Right hindlimb (tissue), 1 donor: ENCODE data around the gene ZNF484.
"Not testable (repeated sequence)": the region's sequence is repeated elsewhere in the genome, so short reads cannot be mapped to it uniquely, and the experiment has no call there.

Experiments used
- DNase-seq: peaks from one replicate; pipeline ENCODE4 v3.0.0-alpha.2; 2018

The ZNF484 gene

DNA sequence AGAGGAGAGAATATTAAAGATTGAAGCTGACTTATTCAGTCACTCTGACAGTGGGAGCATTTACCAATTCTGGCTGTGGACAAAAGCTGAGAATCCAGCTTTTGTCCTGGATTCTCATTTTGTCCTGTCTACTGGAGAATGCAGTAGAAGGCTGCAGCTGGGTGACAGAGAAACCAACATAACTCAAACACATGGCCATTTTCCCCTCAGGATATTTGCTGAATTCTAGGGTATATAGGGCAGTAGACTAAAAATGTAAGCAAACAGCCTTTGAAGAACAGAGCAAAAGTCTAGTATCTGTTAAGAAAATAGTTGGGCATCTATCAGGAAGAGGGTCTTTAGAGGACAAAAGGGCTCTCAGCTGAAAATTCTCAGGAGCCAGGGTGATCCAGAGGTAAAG is 20.6 kb downstream of the ZNF484 start:
- DNase-seq = no peak

DNA sequence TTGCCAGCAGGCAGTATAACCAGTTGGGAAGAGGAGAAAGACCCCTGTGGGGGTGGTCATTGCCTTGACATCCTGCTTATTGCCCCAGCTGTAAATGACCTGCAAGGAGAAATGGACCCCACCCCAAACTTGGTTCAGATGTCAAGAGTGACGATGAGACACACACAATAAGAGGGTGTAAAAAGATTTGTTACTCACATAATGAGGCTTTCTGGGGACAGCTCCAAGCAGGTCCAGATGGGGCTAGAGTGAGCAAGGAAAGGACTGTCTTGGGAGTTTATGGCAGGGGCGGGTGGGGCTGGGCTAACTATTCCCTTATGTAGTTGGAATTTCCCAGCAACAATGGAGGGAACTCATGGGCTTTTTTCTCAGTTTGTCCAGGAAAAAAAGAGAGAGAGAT is 24.1 kb downstream of the ZNF484 start:
- DNase-seq = no peak

DNA sequence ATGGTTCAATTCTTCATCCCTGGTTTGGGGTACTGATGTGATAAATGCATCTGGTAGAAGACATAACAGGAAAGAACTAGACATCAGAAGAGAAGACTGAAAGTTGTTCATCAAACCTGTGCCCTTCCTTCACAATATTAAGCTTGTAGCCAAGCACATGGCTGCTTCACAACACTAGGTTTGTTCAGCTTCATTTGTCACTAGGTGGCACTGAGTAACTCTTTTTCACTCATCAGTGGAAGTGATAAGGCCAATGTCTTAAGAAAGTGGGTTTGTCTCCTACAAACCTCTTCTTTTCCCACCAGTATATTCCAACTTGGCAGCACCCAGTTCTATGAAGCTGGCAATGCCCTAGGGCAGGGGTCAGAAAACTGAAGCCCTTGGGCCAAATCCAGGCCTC is 26.9 kb downstream of the ZNF484 start:
- DNase-seq = no peak

DNA sequence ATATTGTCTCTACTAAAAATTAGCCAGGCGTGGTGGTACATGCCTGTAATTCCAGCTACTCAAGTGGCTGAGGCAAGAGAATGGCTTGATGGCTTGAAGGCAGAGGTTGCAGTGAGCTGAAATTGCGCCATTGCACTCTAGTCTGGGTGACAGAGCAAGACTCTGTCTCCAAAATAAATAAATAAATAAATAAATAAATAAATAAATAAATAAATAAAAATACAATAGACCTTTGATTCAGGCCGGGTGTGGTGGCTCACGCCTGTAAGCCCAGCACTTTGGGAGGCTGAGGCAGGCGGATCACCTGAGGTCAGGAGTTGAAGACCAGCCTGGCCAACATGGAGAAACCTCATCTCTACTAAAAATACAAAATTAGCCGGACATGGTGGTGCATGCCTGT is 29.1 kb downstream of the ZNF484 start:
- DNase-seq = not testable (repeated sequence)

DNA sequence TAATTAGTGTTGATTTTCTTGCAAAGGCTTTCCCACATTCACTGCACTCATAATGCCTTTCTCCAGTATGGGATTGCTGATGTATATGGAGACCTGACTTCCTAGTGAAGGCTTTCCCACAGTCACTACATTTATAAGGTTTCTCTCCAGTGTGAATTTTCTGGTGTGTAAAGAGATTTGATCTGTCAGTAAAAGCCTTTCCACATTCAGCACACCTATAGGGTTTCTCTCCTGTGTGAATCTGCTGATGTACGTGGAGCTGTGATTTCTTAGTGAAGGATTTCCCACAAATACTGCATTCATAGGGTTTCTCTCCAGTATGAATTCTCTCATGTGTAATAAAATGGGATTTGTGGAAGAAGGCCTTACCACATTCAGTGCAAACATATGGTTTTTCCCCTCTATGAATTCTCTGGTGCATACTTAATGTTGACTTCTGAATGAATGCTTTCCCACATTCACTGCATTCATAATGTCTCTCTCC is 31.1 kb downstream of the ZNF484 start:
- no peak for DNase-seq

GRCh38 chr9:92838411-92838810 is 39.4 kb downstream of the ZNF484 start:
- not testable (repeated sequence) for DNase-seq

DNA sequence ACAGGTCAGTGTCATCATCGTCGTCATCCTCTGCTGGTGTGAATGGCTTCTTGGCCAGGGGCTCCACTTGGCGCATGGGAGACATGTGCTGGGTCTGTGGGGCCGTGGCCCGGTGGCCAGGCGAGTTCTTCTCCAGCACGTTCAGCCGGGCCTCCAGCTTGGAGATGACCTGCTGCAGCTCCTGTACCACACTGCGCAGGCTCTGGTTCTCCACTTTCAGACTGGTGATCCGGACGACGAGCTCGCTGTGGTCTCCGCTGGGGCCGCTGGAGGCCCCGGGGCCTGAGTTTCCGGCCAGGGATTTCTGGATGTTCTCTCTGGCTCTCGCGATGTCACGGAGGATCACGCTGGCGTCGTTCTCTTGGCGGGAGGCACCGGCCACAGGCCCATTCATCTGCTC is 40.6 kb downstream of the ZNF484 start:
- no peak for DNase-seq

DNA sequence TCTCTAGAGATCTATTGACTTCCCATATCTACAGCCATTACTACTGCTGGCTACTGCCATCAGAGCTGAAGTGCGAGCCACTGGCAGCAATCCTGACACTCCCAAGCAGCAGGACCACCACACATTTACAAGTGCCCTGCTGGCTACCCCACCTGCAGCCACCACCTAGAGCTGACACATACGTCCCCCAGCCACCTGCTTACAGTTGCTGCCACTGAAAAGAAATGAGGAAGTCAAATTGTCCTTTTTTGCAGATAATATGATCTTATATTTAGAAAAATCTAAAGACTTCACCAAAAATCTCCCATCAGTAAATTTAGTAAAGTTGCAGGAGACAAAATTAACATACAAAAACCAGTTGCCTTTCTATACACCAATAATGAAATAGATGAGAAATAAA is 48.4 kb downstream of the ZNF484 start:
- no peak for DNase-seq

DNA sequence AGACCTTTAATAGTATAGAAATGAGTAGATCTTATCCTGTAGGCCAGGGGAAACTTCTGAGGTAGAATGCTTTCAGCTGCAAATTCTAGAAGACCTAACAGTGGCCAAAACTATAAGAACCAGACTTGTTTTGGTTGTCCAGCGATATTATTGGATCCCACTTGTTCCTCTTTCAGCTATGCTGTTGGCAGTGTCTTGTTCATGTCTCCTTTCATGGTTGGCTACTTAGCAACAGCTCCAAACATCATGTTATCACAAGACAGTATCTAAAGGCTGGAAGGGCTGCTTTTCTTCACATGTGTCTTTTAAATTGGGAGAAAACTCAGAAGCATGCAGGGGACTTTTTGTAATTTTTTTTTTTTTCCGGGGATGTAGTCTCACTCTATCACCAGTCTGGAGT is 52.8 kb downstream of the ZNF484 start:
- not testable (repeated sequence) for DNase-seq

- DNase-seq = no peak
These were observed 56.9 kb downstream of the ZNF484 start for GRCh38 chr9:92820964-92821363.

- DNase-seq = not testable (repeated sequence)
These were observed 57.9 kb downstream of the ZNF484 start for GRCh38 chr9:92819898-92820297.

DNA sequence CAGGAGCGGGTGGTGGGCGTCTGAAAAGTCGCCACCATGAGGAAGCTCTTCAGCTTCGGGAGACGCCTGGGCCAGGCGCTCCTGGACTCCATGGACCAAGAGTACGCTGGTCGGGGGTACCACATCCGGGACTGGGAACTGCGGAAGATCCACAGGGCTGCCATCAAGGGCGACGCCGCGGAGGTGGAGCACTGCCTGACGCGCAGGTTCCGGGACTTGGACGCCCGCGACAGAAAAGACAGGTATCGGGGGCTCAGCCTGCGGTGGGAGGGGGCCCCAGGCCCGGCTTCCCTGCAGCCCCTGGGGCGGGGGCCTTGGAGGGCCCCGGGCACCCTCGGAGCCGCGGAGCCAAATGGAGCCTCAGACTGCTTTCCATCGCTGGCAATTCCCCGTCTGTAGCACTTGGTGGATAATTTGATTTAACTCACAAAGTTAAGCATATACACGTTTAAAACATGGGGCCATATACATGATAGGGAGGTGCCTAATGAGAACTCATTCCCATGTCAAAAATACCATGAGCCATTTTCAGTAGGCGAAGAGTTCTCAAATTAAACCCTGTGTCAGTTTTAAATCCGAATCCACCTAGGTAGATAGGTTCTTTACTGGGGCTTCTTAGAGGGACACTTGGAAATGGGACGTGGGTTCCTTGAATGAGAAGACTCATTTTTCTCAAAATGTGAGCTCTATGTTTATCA is 68.1 kb downstream of the ZNF484 start:
- not testable (repeated sequence) for DNase-seq

DNA sequence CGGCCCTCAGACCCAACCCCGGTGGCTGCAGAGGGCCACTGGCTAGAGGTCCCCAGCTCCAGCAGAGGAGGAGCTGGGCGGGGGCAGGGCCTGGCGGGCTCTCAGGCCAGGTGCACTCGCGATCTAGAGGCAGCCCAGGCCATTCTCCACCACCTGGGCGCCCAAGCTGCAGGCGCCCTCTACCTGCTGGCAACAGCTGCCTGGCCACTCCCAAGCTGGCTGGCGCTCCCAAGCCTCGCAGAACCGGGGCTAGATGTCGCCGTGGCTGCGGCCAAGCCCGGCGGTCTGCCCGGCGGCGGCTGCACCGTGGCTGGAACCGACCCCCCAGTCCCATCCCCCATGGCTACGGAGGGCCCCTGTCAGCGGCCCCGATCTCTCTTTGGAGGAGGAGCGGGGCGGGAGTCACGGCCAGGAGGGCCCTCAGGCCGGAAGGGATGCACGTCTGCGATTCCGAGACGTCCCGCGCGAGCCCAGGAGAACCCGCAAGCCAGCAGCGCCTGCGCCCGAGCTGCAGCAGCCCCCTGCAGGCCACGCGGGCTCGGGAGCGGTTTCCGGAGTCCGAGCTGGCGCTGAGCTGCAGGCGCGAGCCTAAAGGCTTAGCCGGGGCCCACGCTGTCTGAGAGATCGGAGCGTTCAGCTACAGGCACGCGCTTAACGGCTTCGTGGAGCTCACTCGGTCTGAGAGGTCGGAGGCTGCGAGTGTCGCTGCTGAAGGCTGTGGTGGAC is 68.9 kb downstream of the ZNF484 start:
- DNase-seq = peak; percentile 83

GRCh38 chr9:92807757-92808725 is 69.8 kb downstream of the ZNF484 start:
- no peak for DNase-seq

DNA sequence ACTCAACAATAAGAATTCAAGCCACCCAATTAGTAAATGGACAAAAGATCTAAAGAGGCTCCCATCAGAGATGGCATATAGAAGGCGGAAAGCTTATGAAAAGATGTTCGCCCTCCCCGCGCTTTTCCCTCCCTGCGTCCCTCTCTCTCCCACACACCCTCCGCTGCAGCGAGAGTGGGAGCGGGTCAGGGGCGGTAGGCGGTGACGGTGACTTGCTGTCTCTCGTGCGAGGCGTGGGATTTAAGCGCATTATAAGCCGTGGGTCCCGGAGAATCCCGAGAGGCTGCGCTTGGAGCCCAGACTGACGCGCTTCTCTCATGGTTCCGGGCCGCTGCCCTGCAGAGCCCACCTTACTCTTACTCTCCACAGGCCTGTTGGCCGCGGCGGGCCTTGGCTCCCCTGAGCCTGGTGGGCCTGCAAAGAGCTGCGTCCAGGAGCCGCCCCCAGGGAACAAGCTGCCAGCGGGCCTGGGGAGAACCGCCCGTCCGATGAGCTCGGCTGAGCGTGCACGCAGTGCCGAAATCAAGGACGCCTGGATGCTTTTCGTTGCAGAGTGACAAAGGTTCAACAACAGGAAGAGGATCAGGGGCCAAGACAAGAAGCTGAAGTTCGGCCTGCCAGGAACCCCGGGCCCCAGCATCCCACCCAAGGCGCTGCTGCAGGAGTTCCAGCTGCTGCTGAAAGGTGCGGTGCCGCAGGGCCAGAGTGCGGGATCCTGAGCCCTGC is 70.6 kb downstream of the ZNF484 start:
- DNase-seq = no peak

DNA sequence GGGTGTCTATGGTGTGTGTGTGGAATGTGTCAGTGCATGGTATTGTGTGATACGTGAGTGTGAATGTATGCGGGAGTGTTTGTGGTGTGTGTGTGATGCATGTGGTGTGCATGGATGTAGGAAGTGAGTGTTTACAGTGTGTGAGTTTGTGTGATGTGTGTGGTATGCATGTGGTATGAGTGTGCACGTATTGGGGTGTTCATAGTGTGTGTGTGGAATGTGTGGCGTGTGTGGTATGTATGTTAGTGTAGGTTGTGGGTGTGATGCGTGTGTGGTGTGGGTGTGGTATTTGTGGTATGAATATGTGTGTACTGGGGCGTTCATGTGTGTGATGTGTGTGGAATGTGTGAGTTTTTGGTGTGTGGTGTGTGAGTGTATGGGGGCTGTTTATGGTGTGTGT is 73.1 kb downstream of the ZNF484 start:
- DNase-seq = no peak

- DNase-seq = no peak
These were observed 79.5 kb downstream of the ZNF484 start for GRCh38 chr9:92798358-92798757.

DNA sequence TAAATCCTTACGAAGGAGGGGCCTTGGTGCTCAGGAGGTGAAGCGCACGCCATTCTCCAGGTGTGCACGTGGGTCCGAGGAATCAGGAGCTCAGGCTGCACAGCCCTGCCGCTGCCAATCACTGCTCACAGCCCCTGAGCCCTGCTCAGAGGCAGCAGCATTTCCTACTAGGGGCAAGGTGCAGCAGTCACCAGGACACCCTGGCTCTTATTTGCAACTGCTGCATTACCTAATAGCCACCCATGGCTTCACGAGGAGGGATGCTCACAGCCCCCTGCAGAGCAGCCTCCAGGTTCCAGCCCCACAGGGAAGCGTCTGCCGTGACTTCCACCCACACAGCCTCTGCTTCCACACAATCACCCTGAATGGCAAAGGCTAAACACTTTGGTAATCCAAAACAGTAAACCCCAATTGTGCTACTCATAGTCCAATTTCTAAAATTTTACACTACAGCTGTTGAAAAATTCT is 81.5 kb downstream of the ZNF484 start:
- not testable (repeated sequence) for DNase-seq

DNA sequence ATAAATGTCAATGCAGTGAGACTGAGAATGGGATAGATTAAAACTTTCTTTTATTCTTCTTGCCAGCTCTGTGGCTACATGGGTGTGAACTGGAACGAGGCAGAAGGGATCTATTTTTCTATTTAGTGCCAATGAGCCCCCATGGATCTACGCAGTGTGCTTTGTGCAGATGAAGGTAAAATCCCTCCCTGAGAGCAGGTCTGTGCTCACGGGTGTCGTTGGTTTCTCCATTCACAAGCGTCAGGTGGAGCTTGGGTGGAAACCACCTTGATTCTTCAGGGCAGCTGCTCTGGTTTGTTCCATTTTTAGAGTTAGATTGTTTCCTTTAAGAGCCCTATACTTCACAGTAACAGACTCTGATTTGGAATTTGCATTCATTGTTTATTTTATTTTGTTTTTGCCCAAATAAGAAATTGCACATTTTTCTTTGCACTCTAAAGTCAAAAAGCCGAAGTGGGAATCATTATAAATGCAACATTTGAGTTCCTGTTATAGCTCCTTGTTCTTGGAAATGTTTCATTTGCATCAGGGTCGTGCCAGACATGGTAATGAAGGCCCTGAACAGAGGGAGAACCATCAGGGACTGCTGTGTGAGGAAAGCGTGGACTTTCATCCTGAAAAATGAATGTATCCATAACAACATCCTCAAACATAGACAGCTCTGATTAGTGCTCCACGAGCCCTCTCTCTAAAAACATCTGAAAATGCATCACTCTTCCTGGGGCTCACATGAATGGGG is 82.1 kb downstream of the ZNF484 start:
- no peak for DNase-seq
